H1 (cell line): ENCODE results near the gene UBQLN3. TPM values are rescaled to one million over a fixed set of nuclear protein-coding genes. Genes with fewer than 3 reads are reported as not detected.

Source experiments
- CEBPB ChIP-seq: IDR thresholded peaks from 2 replicates; pipeline ENCODE4 v1.6.1; 2012; ENCODE audit warnings: low read depth, low read length
- KDM1A ChIP-seq: fragments of 200-600, 300-600 bp; sonication (generic); IDR thresholded peaks from 2 replicates; pipeline ENCODE4 v1.7.1; 2016; ENCODE audit warnings: mild to moderate bottlenecking, low read length, borderline replicate concordance
- NANOG ChIP-seq: IDR thresholded peaks from 2 replicates; pipeline ENCODE4 v1.6.1; 2011; ENCODE audit warnings: low read length, low read depth, mild to moderate bottlenecking, inconsistent platforms; ENCODE audit not compliant: insufficient read depth, poor library complexity, severe bottlenecking
- SIN3A ChIP-seq, 2 experiments: IDR thresholded peaks in 1 of 2; conservative IDR thresholded peaks in 1 of 2; 2 replicates each; pipeline ENCODE4 v1.6.1; 2011 to 2012; ENCODE audit warnings: low read length in 2 of 2, improper control_type of control experiment in 1 of 2, low read depth in 1 of 2, mild to moderate bottlenecking in 1 of 2
- TAF1 ChIP-seq: IDR thresholded peaks from 2 replicates; pipeline ENCODE4 v1.6.1; 2011; ENCODE audit warnings: mild to moderate bottlenecking, low read depth, low read length
- TEAD4 ChIP-seq: IDR thresholded peaks from 2 replicates; pipeline ENCODE4 v1.6.1; 2012; ENCODE audit warnings: low read depth, low read length, inconsistent platforms, mixed read lengths
- polyA plus RNA-seq, 7 experiments: library from polyadenylated mRNA; depleted of rRNA in 3 of 7; stranded (reverse) in 5 of 7; unstranded in 2 of 7; fragments of >200 nt in 5 of 7; fragments of 200-250 nt in 2 of 7; gene quantifications; 1 replicate in 5 of 7; 2 replicates in 1 of 7; 4 replicates in 1 of 7; pipeline versions ENCODE4 v1.2.1 to v1.2.3, GENCODE V29; 2011 to 2013; ENCODE audit warnings: missing spikeins in 2 of 7, mixed read lengths in 2 of 7
- total RNA-seq: library from RNA; stranded (reverse); fragmentation: NEBNext Ultra II Directional; extraction: Animal tissue kit (Norgen Biotek cat#: 25700); gene quantifications from 2 replicates; pipeline ENCODE4 v1.2.1, GENCODE V29; 2021
- TF ChIP-seq, protein P1 (sequence below): IDR thresholded peaks from 2 replicates; pipeline ENCODE4 v1.6.1; 2012; ENCODE audit warnings: inconsistent platforms

The UBQLN3 gene
- total and polyA plus RNA-seq, 2 of the 8 experiments (the other 6 are each of a cell fraction or from before 2014, with no cell fraction given), result not detected

DNA sequence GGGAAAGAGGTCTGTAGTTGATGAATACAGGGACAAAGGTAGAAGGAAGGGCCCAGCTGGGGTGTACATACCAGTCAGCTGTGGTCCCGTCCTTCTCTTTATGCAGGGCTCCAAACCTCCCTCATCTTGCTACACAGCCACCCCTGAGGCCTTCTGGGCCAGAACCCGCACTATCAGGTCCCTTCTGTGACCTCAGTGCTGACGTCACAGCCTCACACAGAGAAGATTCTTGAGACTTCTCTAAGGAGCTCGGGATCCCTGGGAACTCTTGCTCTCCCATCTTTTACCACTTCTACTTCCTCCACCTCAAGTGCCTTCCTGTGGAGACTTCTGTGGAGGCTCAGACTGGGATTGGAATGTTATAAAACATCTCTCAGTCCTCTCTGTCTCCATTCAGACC lies at the start of gene UBQLN3 (continued):
- TF ChIP-seq, protein P1, sequence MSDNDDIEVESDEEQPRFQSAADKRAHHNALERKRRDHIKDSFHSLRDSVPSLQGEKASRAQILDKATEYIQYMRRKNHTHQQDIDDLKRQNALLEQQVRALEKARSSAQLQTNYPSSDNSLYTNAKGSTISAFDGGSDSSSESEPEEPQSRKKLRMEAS, result no peak
- TF ChIP-seq KDM1A (no peak), SIN3A (conservative IDR thresholded peaks at IDR 0.05 in 1 of 2, IDR thresholded peaks at IDR 0.05 in 1 of 2; ENCODE audit: low read depth in 1 of 2, low read length in 2 of 2) (no peak), CEBPB (no peak), TAF1 (no peak), TEAD4 (no peak), NANOG (no peak)
